H1 (cell line): ENCODE data around the gene TEAD1. TPM values are rescaled to one million over a fixed set of nuclear protein-coding genes. Genes with fewer than 3 reads are reported as not detected.

ENCODE experiments used
- ASH2L ChIP-seq: fragments of 200-600, 300-600 bp; sonication (generic); IDR thresholded peaks from one replicate; pipeline ENCODE4 v1.7.1; 2017; ENCODE audit warnings: low read length
- CHD7 ChIP-seq: fragments of 300-600 bp; sonication (generic); IDR thresholded peaks from 2 replicates; pipeline ENCODE4 v1.7.1; 2012; ENCODE audit warnings: low read length, moderate library complexity, mild to moderate bottlenecking, inconsistent platforms; ENCODE audit not compliant: insufficient replicate concordance
- MAX ChIP-seq: IDR thresholded peaks from 2 replicates; pipeline ENCODE4 v1.6.1; 2012; ENCODE audit warnings: inconsistent platforms
- TAF7 ChIP-seq: optimal IDR thresholded peaks from 2 replicates; pipeline ENCODE3; 2011; ENCODE audit warnings: low read depth, mild to moderate bottlenecking, inconsistent platforms, low read length, moderate library complexity, borderline replicate concordance
- ZNF274 ChIP-seq: IDR thresholded peaks from 2 replicates; pipeline ENCODE4 v1.7.0; 2012; ENCODE audit warnings: low read length, borderline replicate concordance; ENCODE audit errors: extremely low read depth
- polyA plus RNA-seq, 7 experiments: library from polyadenylated mRNA; depleted of rRNA in 3 of 7; stranded (reverse) in 5 of 7; unstranded in 2 of 7; fragments of >200 nt in 5 of 7; fragments of 200-250 nt in 2 of 7; gene quantifications; 1 replicate in 5 of 7; 2 replicates in 1 of 7; 4 replicates in 1 of 7; pipeline versions ENCODE4 v1.2.1 to v1.2.3, GENCODE V29; 2011 to 2013; ENCODE audit warnings: missing spikeins in 2 of 7, mixed read lengths in 2 of 7
- total RNA-seq: library from RNA; stranded (reverse); fragmentation: NEBNext Ultra II Directional; extraction: Animal tissue kit (Norgen Biotek cat#: 25700); gene quantifications from 2 replicates; pipeline ENCODE4 v1.2.1, GENCODE V29; 2021

The TEAD1 gene
- total and polyA plus RNA-seq, 2 of the 8 experiments (the other 6 are each of a cell fraction or from before 2014, with no cell fraction given) = 15.6 to 67.4 TPM

- no peak for TF ChIP-seq CHD7
- TF ChIP-seq MAX = no peak
- TF ChIP-seq ZNF274 = no peak
- no peak for TF ChIP-seq ASH2L
- TF ChIP-seq TAF7 = no peak
Observed at GRCh38 chr11:12683874-12684273, 9.7 kb downstream of the TEAD1 start (continued).
